NCI-H2107 treated with DMSO at 0.1 percent for 48 hours (cell line): ENCODE data around the gene TRAPPC6A.
A peak's percentile ranks its signal among the peaks of the same experiment; 100 is the strongest.

Experiments used
- DNase-seq: peaks from one replicate; lab custom pipeline; 2025; ENCODE audit not compliant: unreplicated experiment; lab: John Stamatoyannopoulos, UW

TRAPPC6A gene

DNA sequence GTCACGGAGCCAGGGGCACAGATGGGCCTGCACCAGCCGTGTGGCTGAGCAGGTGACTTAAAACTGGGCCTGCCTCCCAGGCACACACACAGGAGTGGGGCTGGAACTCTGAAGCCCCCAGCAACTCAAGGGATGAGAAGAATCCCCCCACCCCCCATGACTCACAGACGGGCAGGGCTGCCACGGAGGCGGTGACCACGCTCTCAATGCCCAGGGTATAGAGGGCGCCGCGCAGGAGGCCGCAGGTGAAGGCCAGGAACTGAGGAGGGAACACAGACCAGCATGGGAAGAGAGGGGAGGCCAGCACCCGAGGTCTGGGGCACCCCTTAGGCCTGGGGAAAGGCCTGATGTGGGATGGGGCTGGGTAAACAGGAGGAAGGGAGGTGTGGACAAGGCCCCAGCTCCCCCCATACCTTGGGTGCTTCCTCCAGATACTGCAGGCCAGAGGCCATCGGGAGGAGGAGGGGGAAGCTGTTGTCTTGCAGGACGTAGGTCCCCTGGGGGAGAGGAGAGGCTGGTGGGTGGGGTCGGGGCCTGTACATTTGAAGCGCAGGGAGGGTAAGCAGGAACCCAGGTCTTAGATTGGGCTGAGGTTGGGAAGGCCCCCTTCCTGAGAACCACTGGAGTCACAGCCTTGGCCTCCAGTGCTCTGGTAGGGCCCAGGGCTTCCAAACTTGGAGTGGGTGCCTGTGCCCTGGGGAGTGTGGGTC, 14.1 kb downstream of the TRAPPC6A start:
- no peak for DNase-seq

DNA sequence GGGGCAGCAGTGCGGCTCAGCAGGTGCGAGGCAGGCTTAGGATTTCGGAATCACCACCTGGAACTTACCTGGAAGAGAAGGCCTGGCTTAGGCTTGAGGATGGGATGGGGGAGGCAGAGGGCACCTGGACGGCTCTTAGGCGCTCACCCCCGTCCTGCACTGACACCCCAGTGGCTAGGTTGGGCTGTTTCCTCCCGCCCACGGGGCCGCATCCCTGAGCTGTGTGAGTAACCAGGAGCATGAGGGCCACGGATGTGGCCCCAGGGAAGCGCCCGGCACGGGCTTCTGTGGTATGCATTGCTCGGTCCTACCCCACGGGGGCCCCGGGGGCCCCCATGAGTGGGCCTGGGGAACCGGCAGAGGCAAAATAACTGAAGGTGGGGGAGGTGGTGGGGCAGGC, 14.9 kb downstream of the TRAPPC6A start:
- no peak for DNase-seq

DNA sequence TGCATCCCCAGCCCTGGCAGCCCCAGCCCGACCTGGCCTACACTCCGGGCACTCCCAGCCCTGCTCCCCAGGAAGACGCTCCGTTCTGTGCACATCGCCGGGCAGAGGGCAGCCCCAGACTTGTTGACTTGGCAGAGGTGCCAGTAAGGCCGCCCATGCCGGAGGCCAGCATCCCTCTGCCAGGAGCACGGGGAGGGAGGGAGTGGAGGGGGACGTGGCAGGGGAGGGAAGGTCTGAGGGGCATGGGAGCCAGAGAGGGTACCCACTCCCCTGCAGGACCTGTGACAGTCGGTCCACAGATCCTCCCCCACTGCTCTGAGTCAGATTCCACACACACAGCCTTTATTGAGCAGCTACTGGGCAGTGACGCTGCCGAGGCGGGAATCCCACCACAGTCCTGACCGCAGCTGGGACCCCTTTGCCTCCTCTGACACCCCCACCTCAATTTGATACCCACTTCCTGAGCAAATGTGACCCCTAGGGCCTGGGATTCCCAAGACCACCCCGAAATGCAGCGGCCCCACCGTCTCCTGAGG, 15.4 kb downstream of the TRAPPC6A start:
- DNase-seq: peak; percentile 27

DNA sequence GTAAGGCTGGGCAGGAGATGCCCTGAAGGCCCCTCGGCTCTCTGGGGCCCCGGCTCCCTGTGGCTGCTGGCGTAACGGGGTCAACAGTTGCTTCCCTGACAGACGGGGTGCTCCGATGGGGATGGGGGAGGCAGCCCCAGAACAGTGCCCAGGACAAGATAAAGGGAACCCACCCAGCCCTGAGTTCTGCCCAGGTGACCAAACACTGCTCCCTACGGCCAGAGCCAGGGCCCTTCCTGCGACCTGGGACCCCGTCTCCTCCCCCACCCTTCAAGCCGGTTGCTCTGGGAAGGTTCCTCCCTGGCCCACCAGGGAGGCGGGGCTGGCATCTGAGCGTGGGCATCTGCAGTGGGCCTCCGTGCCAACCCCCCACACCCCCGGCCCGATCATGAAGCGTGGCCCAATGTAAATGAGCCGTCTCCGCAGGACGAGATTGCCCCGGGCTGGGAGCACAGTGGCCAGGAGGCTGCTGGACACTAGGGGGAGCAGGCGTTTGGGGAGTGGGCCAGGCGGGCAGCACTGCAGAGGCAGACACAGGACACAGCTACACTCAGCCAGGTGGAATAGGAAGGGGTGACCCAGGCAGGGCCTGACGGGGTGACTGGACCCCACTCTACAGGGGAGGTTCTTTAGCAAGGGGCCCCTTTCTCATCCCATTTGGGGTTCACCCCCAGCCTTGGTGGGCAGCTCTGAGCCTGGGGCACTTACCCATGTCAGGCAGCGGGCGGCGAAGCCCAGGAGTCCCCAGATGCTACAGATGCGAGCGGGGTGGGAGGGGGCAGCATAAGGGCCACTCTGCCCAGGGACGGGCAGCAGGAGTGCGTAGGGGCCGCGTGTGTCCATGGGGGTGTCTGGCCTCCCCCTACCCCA, 16.1 kb downstream of the TRAPPC6A start:
- no peak for DNase-seq

DNA sequence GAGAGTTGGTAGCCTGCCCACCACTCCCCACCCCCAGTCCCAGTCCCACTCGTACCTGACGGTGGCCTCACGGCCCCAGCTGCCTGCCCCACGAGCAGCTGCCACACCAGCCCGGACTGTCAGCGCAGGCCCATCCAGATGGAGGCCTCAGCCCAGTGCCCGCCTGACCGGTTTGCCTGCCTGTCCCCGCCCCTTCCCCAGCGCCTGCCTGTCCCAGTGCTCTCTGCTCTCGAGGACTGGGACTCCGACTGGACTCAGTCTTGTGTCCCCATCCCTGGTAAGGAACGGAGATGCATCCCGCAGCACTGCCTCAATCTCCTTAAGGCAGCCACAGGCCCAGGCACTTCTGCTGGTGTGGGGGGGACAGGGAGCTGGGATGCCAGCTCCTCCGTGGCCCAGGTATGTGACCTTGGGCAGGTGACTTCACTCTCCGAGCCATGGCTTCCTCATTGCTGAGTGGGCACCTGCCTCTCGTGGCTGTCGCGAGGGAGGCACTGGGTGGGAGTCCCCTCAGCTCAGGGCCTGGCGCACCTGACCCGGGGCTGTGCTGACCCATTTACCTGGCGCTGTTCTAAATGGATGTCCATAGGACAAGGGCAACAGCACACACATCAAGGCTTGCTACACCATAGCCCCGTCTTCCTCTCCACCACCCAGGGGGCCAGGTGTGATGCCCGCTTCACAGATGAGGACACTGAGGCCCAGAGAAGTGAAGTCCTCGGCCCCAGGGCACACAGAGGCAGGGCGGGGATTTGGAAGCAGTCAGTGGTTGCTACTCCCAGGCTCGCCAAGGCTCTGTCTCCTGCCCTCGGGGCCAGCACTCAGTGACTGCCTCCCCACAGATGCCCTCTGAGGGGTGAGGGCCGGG, 16.9 kb downstream of the TRAPPC6A start, which contains the start of gene NKPD1:
Gene NKPD1 (minus strand): TSS at position 113 of the 868 bp plus-strand sequence. CDS start 832 bp downstream, outside the sequence.
- DNase-seq: no peak

DNA sequence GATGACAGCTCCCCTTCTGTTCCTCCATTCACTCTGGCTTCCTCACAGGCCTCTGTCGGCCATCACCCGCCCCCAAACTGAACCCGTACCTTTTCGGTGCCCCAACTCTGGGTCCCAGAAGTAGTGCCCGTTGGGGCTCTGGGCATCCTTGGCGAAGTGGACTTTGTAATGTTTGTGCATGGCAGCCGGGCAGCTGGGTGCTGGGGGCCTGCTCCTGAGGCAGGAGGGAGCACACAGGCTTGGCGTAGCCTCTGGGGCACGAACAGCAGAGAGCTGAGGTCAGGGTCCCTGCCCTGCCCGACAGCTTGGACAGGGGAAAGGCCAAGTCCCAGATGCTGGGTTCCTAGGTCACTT, 18.1 kb downstream of the TRAPPC6A start:
- DNase-seq: no peak

DNA sequence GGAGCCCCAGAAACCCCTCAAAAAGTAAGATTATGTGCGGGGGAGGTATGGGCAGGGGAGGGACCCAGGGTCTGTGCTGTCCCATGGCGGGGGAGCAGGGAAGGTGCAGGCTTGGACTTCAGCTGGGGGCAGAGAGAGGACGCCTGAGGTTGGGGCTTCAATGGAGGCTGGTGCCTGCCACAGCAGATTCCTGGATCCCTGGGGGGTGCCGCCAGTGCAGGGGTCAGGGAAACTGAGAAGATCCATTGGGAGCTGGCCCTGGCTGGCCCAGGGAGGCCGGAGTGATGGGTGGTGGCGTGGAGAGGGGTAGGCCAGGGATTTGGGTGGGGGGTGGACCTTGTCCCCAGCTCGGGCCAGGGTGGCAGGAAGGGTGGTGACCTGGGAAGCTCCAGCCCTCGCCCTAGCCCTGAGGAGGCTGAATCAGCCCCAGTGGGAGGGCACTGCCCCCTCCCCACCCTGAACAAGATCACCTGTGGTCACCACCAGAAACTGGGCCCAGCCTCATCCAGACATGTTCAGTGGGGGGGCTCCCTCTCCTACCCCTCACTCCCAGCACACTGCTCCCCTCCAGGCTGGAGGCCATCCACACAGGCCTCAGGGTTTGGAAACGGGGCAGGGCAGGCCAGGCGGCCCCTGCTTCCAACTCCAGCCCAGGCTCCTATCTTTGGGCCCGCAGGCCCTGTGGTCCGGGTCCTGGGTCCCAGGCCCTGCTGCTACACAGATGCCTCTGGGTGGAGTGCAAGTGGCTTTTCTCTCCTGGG, 18.6 kb downstream of the TRAPPC6A start:
- no peak for DNase-seq

DNA sequence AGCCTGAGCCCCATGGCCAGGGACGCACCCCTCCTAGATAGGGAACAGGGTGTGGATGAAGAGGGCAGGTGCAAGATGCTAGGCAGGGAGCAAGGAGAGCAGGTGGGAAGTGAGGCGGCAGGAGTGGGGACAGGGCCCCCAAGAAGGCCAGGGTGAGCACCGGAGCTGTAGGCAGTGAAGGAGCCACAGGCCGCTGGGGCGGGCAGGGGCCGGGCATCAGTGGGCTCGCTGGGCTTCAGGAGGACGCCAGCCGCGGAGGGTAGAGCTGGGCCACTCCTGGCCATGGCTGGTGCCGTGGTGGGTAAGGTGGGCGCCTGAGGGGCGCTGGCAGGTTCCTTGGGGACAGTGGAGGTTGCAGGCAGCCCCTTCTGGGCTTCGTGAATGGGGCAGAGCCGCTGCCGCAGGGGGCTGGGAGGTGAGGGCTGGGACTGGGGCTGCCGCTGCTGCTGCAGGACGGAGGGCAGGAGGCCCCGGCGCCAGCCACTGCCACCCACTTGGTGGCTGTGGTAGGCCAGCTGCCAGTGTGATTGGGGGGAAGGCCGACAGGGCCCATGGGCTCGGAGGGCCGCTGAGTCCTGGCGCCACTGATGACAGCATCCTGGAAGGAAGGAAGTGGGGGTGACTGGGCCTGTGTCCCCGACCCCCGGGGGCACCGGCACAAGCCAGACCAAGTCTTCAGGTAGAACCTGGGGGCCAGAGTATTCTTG, 19.4 kb downstream of the TRAPPC6A start:
- no peak for DNase-seq

DNA sequence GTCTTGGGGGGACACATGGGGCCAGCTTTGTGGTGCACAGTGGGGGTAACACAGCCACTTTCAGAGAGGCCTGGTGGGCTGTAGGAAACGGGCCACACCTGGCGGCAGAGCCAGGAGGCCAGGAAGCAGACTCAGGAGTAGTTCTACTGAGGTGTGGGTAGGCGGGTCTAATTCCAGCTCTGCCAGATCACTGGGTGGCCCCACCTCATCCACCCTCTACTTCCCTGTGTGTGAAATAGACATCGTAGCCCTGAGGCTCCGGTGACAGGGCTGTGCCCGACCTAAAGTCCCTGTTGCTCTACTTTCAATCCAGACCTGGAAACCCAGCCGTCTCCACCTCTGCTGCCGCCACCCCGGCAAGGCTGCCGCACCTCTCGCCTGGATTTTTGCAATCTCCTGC, 21.3 kb downstream of the TRAPPC6A start:
- no peak for DNase-seq

DNA sequence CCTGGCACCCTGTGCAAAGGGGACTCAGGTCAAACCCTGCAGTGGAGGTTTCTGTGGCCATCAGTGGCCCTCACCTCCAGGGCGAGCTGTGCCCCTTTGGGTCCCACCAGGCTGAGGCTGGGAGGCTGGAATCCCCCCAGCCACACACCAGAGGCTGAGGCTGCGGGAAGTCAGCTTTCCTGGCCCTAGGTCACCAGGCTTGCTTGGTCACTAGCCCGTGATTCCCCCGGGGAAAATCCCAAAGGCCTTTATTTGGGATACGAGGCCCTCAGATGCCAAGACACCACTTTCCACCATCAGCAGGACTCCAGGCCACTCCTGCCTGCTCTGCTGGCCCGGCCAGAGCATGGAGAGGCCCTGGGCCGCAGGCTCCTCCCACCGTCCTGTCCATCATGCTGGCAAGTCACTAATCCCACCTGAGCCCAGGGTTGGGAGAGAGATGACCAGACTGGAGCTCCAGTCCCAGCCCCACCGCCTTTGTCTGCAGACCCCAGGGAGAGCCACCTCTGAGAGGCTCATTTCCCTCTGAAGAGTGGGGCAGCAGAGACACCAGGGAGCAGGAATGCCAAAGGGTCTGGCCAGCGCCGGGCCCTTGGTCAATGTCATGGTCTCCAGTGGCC, 21.9 kb downstream of the TRAPPC6A start:
- DNase-seq: no peak

DNA sequence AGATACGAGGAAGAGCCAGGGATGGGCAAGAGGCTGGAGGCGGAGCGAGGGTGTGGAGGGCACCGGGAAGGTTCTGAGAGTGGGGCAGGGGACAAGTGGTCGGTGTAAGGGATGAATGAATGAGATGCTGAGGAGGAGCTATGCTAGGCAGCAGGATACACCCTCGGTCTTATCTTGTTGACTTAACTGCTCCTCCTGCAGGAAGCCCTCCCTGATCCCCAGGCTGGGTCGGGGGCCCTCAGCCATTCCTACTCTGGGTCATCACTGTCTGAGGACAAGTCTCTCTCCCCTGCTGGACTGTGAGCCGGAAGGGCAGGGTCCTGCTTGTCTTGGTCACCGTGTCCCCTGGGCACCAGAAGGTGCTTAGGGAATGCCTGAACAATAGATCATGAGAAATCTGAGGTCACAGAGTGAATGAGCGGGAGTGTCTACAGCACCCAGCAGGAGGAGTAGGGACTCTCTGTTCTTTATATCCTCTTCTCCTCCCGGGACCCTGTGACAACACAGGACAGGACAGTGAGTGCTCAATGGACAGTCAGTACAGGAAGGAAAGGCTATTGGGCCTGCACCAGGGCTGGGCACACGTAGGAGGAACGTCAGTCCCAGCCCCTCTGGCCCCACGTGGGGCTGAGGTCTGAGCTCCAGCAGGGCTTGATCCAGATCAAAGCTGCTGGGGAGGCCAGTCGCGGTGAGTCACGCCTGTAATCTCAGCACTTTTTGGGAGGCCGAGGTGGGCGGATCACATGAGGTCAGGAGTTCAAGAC, 23.8 kb downstream of the TRAPPC6A start:
- DNase-seq: no peak

DNA sequence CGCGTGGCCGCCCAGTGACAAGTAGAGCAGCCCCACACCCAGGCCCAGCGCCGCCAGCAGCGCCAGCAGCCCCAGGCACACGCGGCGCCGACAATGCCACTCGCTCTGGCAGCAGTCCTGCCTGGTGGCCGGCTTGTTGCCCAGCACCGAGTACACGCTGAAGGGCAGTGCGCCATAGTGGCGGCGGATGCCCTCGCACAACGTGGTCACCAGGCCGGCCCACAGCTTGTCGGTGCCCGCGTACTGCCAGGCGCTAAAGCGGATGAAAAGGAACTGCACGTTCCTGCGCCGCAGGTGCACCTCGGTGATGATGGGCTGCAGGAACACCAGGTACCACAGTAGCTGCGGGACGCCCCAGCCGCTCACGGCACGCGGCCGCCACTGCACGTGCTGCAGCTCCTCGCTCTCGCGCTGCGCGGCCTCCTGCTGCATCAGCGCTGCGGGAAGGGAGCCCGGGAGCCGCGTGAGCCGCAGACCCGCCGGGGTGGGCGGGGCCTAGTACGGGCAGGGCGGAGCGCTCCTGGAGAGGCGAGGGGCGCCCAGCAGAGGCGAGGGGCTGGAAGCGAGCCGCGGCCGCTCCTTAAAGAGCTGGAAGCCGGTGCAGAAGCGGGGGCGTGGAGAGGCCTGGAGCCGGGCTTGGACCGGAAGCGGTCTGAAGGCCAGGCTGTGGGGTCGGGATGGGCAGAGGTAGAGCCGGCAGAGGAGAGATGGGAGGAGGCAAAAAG, 24.5 kb downstream of the TRAPPC6A start:
- no peak for DNase-seq

DNA sequence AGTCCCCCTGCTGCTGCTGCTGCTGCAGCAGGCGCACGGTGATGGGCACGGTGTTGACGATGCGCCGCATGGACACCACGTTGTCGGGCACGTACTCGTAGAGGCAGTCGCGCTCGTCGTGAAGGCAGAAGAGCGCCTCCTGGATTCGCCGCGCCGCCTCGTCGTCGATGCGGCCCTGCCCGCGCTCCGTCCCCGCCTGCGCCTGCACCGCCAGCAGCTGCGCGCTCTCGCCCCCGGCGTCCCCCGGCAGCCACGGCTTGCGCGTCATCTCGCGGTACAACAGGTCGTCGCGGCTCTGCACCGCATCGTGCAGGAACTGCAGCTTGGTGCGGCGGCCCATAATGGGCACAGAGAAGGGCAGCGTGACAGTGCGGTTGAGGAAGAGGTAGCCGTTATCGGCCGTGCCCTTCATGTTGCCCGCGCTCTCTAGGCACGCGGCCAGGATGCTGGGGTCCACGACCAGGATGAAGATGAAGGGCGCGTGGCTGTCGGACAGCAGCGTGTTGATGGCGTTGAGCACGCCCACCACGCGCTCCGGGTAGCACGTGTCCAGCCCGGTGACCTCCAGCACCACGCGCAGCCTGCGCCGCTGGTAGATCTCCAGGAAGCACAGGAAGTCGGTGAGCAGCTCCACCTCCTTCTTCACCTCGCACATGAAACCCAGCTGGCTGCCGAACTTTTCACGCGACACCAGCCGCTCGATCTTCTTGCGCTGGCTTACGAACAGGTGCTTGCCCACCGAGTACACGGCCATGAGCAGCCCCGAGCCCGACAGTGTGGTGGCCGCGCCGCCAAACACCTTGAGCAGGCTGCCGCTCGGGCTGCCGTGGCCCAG, 25.3 kb downstream of the TRAPPC6A start:
- DNase-seq: no peak

DNA sequence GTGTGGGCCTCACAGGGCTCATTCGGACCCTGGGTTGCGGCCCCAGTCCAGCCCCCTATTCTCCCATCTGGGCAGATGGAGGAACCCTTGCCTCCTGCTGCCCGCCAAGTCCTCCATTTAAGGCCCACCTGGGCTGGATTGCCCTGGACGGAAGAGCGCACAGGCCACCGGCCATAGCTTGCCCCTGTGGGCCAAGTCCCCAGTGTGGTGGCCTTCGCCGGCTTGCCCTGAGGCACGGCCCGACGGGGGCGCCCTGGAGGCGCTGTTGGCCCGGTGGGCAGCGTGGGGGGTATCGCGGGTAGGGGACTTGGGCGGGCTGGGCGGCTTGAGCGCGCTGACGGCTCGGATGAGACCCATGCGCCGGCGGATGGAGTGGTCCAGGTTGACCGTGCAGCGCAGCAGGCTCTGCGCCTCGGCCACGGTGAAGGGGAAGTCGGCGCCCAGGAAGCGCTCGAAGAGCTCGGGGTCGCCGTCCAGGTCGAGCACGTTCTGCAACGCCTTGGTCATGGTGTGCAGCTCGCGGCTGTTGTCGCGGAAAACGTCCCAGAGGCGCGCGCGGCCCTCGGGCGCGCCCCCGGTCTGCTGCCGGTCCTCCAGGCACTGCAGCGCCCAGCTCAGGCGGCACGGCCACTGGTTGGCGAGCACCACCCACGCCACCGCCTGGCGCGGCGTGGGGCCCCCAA, 26.1 kb downstream of the TRAPPC6A start:
- no peak for DNase-seq

DNA sequence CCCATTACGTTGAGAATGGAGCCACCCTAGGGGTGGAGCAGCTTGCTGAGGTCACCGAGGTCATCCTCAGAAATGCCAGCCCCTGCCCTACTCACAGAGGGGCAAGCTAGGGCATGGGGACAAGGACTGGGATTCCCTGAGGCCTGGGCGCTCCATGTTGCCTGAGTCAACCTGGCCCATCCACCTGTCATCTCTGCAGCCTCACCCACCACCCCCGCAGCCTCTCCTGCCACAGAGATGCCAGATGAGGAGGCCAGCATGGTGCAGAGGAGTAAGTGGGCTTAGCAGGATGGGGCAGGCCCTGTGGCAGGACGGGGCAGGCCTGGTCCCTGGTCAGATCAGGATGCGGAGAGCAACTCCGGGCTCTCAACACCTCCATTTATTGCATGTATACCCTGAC, 26.7 kb downstream of the TRAPPC6A start:
- DNase-seq: no peak

DNA sequence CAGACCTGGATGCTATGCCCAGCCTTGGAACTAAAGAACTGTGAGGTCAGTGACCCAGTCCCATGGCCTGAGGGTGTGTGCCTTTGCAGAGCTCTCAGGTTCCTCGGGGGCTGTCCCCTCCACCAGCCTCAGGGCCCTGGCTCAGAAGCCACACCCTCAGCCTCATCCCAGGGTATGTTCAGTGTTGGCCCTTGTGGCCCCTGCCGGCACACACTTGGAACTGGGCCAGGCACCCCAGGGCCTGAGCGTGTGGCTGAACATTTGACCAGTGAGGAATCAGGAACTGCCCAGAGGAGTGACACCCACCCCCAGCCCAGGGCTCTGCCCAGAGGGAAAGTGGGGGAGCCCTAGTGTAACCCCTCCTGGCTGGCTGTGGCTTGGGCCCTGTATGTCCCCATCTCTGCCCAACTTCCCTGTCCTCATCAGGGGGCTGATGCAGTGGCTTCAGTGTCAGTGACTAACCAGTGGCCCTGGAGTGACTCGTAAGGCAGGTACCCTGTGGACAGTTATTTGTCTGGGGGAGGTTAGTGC, 27.2 kb downstream of the TRAPPC6A start:
- no peak for DNase-seq
